ENCODE results near the gene ASTN2. TPM values are rescaled to one million over a fixed set of nuclear protein-coding genes. Genes with fewer than 3 reads are reported as not detected.

The ASTN2 gene
- total and polyA plus RNA-seq, 2 donors (not counting 3 experiments of a cell fraction or from before 2014, with no cell fraction given) = 1.0 to 1.9 TPM

DNA sequence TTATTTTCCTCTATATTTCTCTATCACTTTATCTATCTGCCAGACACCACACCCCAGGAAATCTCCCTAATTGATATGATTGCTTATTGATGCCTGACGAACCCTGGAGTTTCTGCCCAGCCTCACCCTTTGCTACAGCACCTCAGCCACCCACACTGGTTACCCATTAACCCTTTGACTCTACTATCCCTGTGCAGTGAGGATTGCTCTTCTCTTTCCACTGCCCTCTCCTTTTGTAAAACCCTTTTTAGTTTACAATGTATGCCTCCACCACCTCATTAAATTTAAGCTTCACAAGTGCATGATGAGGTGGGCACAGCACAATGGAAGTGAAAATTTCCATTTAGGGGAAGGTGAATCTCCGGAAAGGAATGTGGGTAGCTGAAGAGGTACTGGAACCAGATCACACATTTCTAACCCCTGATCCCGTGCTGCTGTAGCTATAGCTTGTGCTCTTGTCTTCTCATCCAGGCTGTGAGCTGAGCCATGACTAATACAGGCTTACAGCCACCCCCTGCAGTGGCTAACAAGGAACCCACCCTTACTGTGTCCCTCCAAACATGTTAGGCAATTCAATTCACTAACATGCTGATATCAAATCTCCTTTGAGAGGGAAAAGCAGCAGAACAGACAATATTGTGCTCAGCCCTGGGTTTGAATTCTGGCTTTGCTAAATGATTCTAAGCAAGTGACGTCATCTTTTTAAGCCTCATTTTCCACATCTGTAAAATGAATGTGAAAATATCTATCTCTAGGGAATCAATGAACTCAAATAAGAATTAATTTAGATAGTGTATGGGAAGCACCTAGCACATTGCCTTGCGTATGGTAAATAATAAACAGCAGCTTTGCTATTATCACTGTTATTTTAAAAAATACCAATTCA, 914.6 kb downstream of the ASTN2 start:
- no peak overlapping the region for H3K4me2 ChIP-seq (ENCODE audit: insufficient read depth, low read length)
- H3K27ac ChIP-seq (ENCODE audit: insufficient read depth, low read depth, low read length) = no peak overlapping the region
- H3K9me1 ChIP-seq (replicated peaks; ENCODE audit: control insufficient read depth, extremely low read depth, insufficient read depth, low read length) = no peaks in the 10 kb centered on the region
- H3K9me3 ChIP-seq (replicated peaks; ENCODE audit: control insufficient read depth, insufficient read depth, low read length) = no peaks in the 10 kb centered on the region
- no peak overlapping the region for H3K9ac ChIP-seq (replicated peaks; ENCODE audit: extremely low read depth, insufficient read depth, low read length)
- ChIA-PET CTCF (no interaction called here), POLR2A (no interaction called here)
- dilution Hi-C loops (cut with MboI; ENCODE audit: extremely low pct_ligation_motif_present, low sequenced_read_pairs) (no loop called here), intact Hi-C loops (cut with micrococcal nuclease) (no loop called here)
- FAIRE-seq (no peak), DNase-seq (ENCODE audit: low read depth, low spot score) (no peak)
- H3K4me3 ChIP-seq (replicated peaks in 1 of 3; ENCODE audit: insufficient read depth in 1 of 3, low read depth in 1 of 3, low read length in 3 of 3) = no peak overlapping the region
- BruUV-seq (replicated peaks) = no TSS peak
- H4K20me1 ChIP-seq (replicated peaks; ENCODE audit: control insufficient read depth, extremely low read depth, insufficient read depth, low read length) = no peaks in the 10 kb centered on the region
- no peak for TF ChIP-seq POLR2A (IDR thresholded peaks at IDR 0.05; ENCODE audit: low read depth, low read length)
- TF ChIP-seq EZH2 (IDR thresholded peaks at IDR 0.05; ENCODE audit: borderline replicate concordance, low read depth, low read length, severe bottlenecking) = no peak
- TF ChIP-seq, protein P1, sequence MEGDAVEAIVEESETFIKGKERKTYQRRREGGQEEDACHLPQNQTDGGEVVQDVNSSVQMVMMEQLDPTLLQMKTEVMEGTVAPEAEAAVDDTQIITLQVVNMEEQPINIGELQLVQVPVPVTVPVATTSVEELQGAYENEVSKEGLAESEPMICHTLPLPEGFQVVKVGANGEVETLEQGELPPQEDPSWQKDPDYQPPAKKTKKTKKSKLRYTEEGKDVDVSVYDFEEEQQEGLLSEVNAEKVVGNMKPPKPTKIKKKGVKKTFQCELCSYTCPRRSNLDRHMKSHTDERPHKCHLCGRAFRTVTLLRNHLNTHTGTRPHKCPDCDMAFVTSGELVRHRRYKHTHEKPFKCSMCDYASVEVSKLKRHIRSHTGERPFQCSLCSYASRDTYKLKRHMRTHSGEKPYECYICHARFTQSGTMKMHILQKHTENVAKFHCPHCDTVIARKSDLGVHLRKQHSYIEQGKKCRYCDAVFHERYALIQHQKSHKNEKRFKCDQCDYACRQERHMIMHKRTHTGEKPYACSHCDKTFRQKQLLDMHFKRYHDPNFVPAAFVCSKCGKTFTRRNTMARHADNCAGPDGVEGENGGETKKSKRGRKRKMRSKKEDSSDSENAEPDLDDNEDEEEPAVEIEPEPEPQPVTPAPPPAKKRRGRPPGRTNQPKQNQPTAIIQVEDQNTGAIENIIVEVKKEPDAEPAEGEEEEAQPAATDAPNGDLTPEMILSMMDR (IDR thresholded peaks at IDR 0.05; ENCODE audit: extremely low read depth in 1 of 2, insufficient read depth in 1 of 2, low read depth in 1 of 2, low read length in 2 of 2) = no peak
- TF ChIP-seq, protein P2, sequence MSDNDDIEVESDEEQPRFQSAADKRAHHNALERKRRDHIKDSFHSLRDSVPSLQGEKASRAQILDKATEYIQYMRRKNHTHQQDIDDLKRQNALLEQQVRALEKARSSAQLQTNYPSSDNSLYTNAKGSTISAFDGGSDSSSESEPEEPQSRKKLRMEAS (IDR thresholded peaks at IDR 0.05; ENCODE audit: insufficient read depth, insufficient read length) = no peak
- no peak for TF ChIP-seq GATA2 (IDR thresholded peaks at IDR 0.05; ENCODE audit: insufficient read depth, insufficient read length, low read depth, low read length)
- TF ChIP-seq FOS (IDR thresholded peaks at IDR 0.05; ENCODE audit: borderline replicate concordance, insufficient read depth, low read length) = no peak
- TF ChIP-seq MYC (IDR thresholded peaks at IDR 0.05; ENCODE audit: low read depth, low read length) = no peak
- H3K79me2 ChIP-seq (ENCODE audit: control insufficient read depth, insufficient read depth, low read length) = no peaks in the 10 kb centered on the region
- no peak overlapping the region for H2AFZ ChIP-seq (ENCODE audit: low read depth, low read length)
- H3K27me3 ChIP-seq (ENCODE audit: control insufficient read depth in 2 of 2, insufficient read depth in 2 of 2, low read length in 2 of 2) = no peaks in the 10 kb centered on the region
- H3K4me1 ChIP-seq (ENCODE audit: control insufficient read depth, extremely low read depth, insufficient read depth, low read length) = no peaks in the 10 kb centered on the region
- H3K36me3 ChIP-seq (ENCODE audit: control insufficient read depth in 2 of 2, extremely low read depth in 1 of 2, insufficient read depth in 2 of 2, low read length in 2 of 2) = no peaks in the 10 kb centered on the region

Measured in endothelial cell of umbilical vein (primary cell).